B cell (primary cell): Measurements from ENCODE around the gene USP44. TPM values are rescaled to one million over a fixed set of nuclear protein-coding genes. Genes with fewer than 3 reads are reported as not detected.

Source experiments
- ATAC-seq: fragments of 200-7000 bp; cut with Tn5 transposase; one replicate; pipeline ENCODE4 v1.10.0; 2021; ENCODE audit warnings: low read depth, mild to moderate bottlenecking, moderate number of reproducible peaks, moderate library complexity
- CTCF ChIA-PET: fragments of 350-600 bp; sonication (Branson Sonifier 250); formaldehyde crosslinking; loops from one replicate; lab custom pipeline; 2021; ENCODE audit warnings: antibody characterized with exemption, inconsistent platforms; lab: Charles Lee
- POLR2A ChIA-PET: fragments of 350-600 bp; sonication (Branson Sonifier 250); formaldehyde crosslinking; loops from one replicate; lab custom pipeline; 2021; ENCODE audit warnings: antibody characterized with exemption; lab: Charles Lee
- DNase-seq: peaks from one replicate; pipeline ENCODE4 v3.0.0; 2013
- H2AFZ ChIP-seq: 2 replicates; pipeline ENCODE4 v1.6.1; 2012; ENCODE audit warnings: mild to moderate bottlenecking, low read depth, low read length; ENCODE audit not compliant: insufficient read depth, poor library complexity, severe bottlenecking
- H3K27ac ChIP-seq, 2 donors: 1 replicate in 1 of 2; 2 replicates in 1 of 2; pipeline ENCODE4 v1.5.1; 2012 to 2013; ENCODE audit warnings: low read length in 2 of 2, mild to moderate bottlenecking in 2 of 2, moderate library complexity in 1 of 2
- H3K27me3 ChIP-seq, 4 experiments: fragments of 200-600 bp in 1 of 4; sonication (generic) in 1 of 4; replicated peaks in 1 of 4; 1 replicate in 2 of 4; 2 replicates in 2 of 4; pipeline versions ENCODE4 v1.6.1 to v1.7.0; 2013 to 2016; ENCODE audit warnings: low read length in 3 of 4, mild to moderate bottlenecking in 2 of 4, mixed read lengths in 1 of 4, moderate library complexity in 1 of 4; ENCODE audit not compliant: insufficient read depth in 4 of 4, control insufficient read depth in 3 of 4; ENCODE audit errors: control extremely low read depth in 1 of 4
- H3K36me3 ChIP-seq, 2 experiments: replicated peaks in 1 of 2; 1 replicate in 1 of 2; 2 replicates in 1 of 2; pipeline versions ENCODE4 v1.6.1 to v1.7.1; 2013; ENCODE audit warnings: low read length in 1 of 2; ENCODE audit not compliant: insufficient read depth in 2 of 2, control insufficient read depth in 1 of 2; ENCODE audit errors: control extremely low read depth in 1 of 2, extremely low read depth in 1 of 2
- H3K4me1 ChIP-seq, 2 donors: fragments of 200-600 bp in 1 of 2; sonication (generic) in 1 of 2; 1 replicate in 1 of 2; 2 replicates in 1 of 2; pipeline versions ENCODE4 v1.5.1 to v1.6.1; 2013 to 2017; ENCODE audit warnings: low read length in 2 of 2; ENCODE audit not compliant: control insufficient read depth in 2 of 2, insufficient read depth in 2 of 2
- H3K4me2 ChIP-seq: replicated peaks from 2 replicates; pipeline ENCODE3; 2012; ENCODE audit warnings: mild to moderate bottlenecking, low read depth, low read length; ENCODE audit not compliant: poor library complexity, severe bottlenecking
- H3K4me3 ChIP-seq, 5 experiments: fragments of 200-600 bp in 1 of 5; sonication (generic) in 1 of 5; 1 replicate in 3 of 5; 2 replicates in 2 of 5; pipeline versions ENCODE4 v1.5.1 to v1.7.0; 2011 to 2016; ENCODE audit warnings: low read length in 4 of 5, mild to moderate bottlenecking in 4 of 5, low read depth in 2 of 5, control low read depth in 1 of 5, moderate library complexity in 1 of 5; ENCODE audit not compliant: insufficient read depth in 1 of 5; ENCODE audit errors: control extremely low read depth in 1 of 5, extremely low read depth in 1 of 5
- H3K79me2 ChIP-seq: fragments of 200-600 bp; sonication (generic); one replicate; pipeline ENCODE4 v1.6.0; 2016; ENCODE audit warnings: low read length; ENCODE audit not compliant: control insufficient read depth, insufficient read depth
- H3K9ac ChIP-seq: fragments of 200-600 bp; sonication (generic); 2 replicates; pipeline ENCODE4 v1.6.1; 2017; ENCODE audit warnings: mild to moderate bottlenecking, low read length, moderate library complexity
- H3K9me3 ChIP-seq, 3 donors: one replicate each; pipeline versions ENCODE4 v1.6.1 to v1.7.1; 2013; ENCODE audit warnings: low read length in 2 of 3; ENCODE audit not compliant: control insufficient read depth in 2 of 3, insufficient read depth in 1 of 3; ENCODE audit errors: control extremely low read depth in 1 of 3
- H4K20me1 ChIP-seq: 2 replicates; pipeline ENCODE4 v1.6.0; 2012; ENCODE audit warnings: mild to moderate bottlenecking, low read length; ENCODE audit not compliant: insufficient read depth, control insufficient read depth, poor library complexity, severe bottlenecking
- H3K27ac Mint-ChIP-seq: one replicate; pipeline ENCODE4 v1.8.0; 2021; ENCODE audit warnings: mixed read lengths
- H3K27me3 Mint-ChIP-seq: one replicate; pipeline ENCODE4 v1.8.0; 2021; ENCODE audit warnings: mixed read lengths
- H3K4me1 Mint-ChIP-seq: one replicate; pipeline ENCODE4 v1.8.0; 2021; ENCODE audit warnings: mixed read lengths
- H3K4me3 Mint-ChIP-seq: one replicate; pipeline ENCODE4 v1.8.0; 2021; ENCODE audit warnings: mixed read lengths
- H3K9me3 Mint-ChIP-seq: one replicate; pipeline ENCODE4 v1.8.0; 2022; ENCODE audit warnings: mixed read lengths; ENCODE audit not compliant: insufficient read depth
- EZH2 ChIP-seq: IDR thresholded peaks from 2 replicates; pipeline ENCODE4 v1.6.1; 2012; ENCODE audit warnings: borderline replicate concordance, low read depth, mild to moderate bottlenecking, moderate library complexity, low read length; ENCODE audit not compliant: insufficient read depth, poor library complexity, severe bottlenecking
- WGBS: methylation state at CpG from one replicate; pipeline ENCODE4 v1.1.5; 2013; ENCODE audit warnings: missing lambda C conversion rate; ENCODE audit not compliant: insufficient coverage; 5-methylcytosine and 5-hydroxymethylcytosine counted together
- intact Hi-C: fragments of 100-400 bp; cut with micrococcal nuclease; formaldehyde crosslinking; loops from one replicate; pipeline ENCODE4 v1.10.0; 2022
- polyA plus RNA-seq: library from polyadenylated mRNA; depleted of rRNA; stranded (reverse); fragments of >200 nt; gene quantifications from 2 replicates; pipeline ENCODE4 v1.2.3, GENCODE V29; 2012
- total RNA-seq, 2 donors: library from RNA; stranded (reverse); fragments of 120-200 nt in 1 of 2; gene quantifications; 1 replicate in 1 of 2; 2 replicates in 1 of 2; pipeline versions ENCODE4 v1.2.3 to v1.2.4, GENCODE V29; 2013 to 2022
- TF ChIP-seq, protein P1 (sequence below): fragments of 200-600 bp; IDR thresholded peaks from one replicate; pipeline ENCODE4 v1.8.0; 2022; ENCODE audit warnings: antibody characterized with exemption, mild to moderate bottlenecking

USP44 gene
- total and polyA plus RNA-seq, 2 donors (not counting 1 experiment from before 2014, with no cell fraction given): 2.5 to 7.1 TPM

- Histone ChIP-seq H3K36me3 (no peaks in the 10 kb centered on the region), H3K9ac (no peak overlapping the region), H4K20me1 (no peaks in the 10 kb centered on the region), H3K9me3 (no peaks in the 10 kb centered on the region), H3K79me2 (no peaks in the 10 kb centered on the region), H3K4me2 (no peak overlapping the region), H3K27ac (no peak overlapping the region), H3K27me3 (no peaks in the 10 kb centered on the region), H3K4me1 (no peaks in the 10 kb centered on the region), H2AFZ (no peak overlapping the region), H3K4me3 (no peak overlapping the region)
- Mint-ChIP-seq H3K27me3 (no peaks in the 10 kb centered on the region), H3K4me1 (peaks cover 1% of the 10 kb centered on the region), H3K27ac (no peak overlapping the region), H3K9me3 (no peaks in the 10 kb centered on the region), H3K4me3 (no peak overlapping the region)
- ChIA-PET CTCF (interaction anchor here (0.6 to 9.7 kb wide), 37 partner anchors 8 to 1431 kb away, joined by 3 to 213 read pairs (median 6); partner anchors contain the start of genes FGD6, METAP2, NR2C1 and VEZT), POLR2A (no interaction called here)
- DNase-seq (no peak), ATAC-seq (no peak)
- intact Hi-C loops: loop anchor here (5.0 kb wide), 1 partner anchor 462 kb away; the partner anchor contains the start of gene NR2C1
- WGBS: 94% methylated on average over 3 of the region's 4 CpGs
- TF ChIP-seq EZH2: no peak
- TF ChIP-seq, protein P1, sequence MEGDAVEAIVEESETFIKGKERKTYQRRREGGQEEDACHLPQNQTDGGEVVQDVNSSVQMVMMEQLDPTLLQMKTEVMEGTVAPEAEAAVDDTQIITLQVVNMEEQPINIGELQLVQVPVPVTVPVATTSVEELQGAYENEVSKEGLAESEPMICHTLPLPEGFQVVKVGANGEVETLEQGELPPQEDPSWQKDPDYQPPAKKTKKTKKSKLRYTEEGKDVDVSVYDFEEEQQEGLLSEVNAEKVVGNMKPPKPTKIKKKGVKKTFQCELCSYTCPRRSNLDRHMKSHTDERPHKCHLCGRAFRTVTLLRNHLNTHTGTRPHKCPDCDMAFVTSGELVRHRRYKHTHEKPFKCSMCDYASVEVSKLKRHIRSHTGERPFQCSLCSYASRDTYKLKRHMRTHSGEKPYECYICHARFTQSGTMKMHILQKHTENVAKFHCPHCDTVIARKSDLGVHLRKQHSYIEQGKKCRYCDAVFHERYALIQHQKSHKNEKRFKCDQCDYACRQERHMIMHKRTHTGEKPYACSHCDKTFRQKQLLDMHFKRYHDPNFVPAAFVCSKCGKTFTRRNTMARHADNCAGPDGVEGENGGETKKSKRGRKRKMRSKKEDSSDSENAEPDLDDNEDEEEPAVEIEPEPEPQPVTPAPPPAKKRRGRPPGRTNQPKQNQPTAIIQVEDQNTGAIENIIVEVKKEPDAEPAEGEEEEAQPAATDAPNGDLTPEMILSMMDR: no peak
Observed at GRCh38 chr12:95533985-95534384, 17.3 kb downstream of the USP44 start.

GRCh38 chr12:95532851-95533250, 18.4 kb downstream of the USP44 start:
- Histone ChIP-seq H3K4me3 (no peak overlapping the region), H2AFZ (no peak overlapping the region), H3K9me3 (no peaks in the 10 kb centered on the region), H3K27me3 (no peaks in the 10 kb centered on the region), H3K27ac (no peak overlapping the region), H3K9ac (no peak overlapping the region), H4K20me1 (no peaks in the 10 kb centered on the region), H3K4me1 (no peaks in the 10 kb centered on the region), H3K36me3 (no peaks in the 10 kb centered on the region), H3K79me2 (no peaks in the 10 kb centered on the region), H3K4me2 (no peak overlapping the region)
- no peak overlapping the region for H3K4me3 Mint-ChIP-seq
- CTCF ChIA-PET: interaction anchor here (0.5 to 9.7 kb wide), 6 partner anchors 11 to 823 kb away, joined by 3 to 213 read pairs (median 5); partner anchors contain the start of genes METAP2 and NR2C1
- WGBS: 95% methylated on average over 3 of the region's 5 CpGs
- intact Hi-C loops: loop anchor here (5.0 kb wide), 1 partner anchor 461 kb away; the partner anchor contains the start of gene NR2C1
- H3K27ac Mint-ChIP-seq: no peak overlapping the region
- no peaks in the 10 kb centered on the region for H3K9me3 Mint-ChIP-seq
- ATAC-seq: no peak
- DNase-seq: no peak
- TF ChIP-seq, protein P1: no peak
- no peak for TF ChIP-seq EZH2
- no peaks in the 10 kb centered on the region for H3K27me3 Mint-ChIP-seq
- POLR2A ChIA-PET: no interaction called here
- H3K4me1 Mint-ChIP-seq: peaks cover 1% of the 10 kb centered on the region
